Neural progenitor cell (in vitro differentiated cells): ENCODE results near the gene CADPS.
A peak's percentile ranks its signal among the peaks of the same experiment; 100 is the strongest.

Experiments
- CTCF ChIP-seq: fragments of 200-600 bp; sonication (generic); IDR thresholded peaks from 2 replicates; pipeline ENCODE4 v1.5.1; 2017; ENCODE audit warnings: antibody characterized with exemption, mild to moderate bottlenecking
- EZH2 ChIP-seq: fragments of 200-600 bp; sonication (generic); IDR thresholded peaks from 2 replicates; pipeline ENCODE4 v1.6.1; 2017; ENCODE audit warnings: antibody characterized with exemption, mild to moderate bottlenecking, moderate library complexity
- EZH2phosphoT487 ChIP-seq: fragments of 200-600 bp; sonication (generic); IDR thresholded peaks from 2 replicates; pipeline ENCODE4 v1.6.1; 2017; ENCODE audit warnings: antibody characterized with exemption

GRCh38 chr3:62589078-62589477 lies 286.1 kb downstream of the CADPS start:
- TF ChIP-seq CTCF (peak; percentile 11), EZH2 (no peak), EZH2phosphoT487 (no peak)
